ENCODE results near the gene ALX3.

- no peak for TF ChIP-seq EZH2 (IDR thresholded peaks at IDR 0.05; ENCODE audit: low read length)
- no peak for TF ChIP-seq CTCF (optimal IDR thresholded peaks at IDR 0.05 in 1 of 3, IDR thresholded peaks at IDR 0.05 in 1 of 3, conservative IDR thresholded peaks at IDR 0.05 in 1 of 3; ENCODE audit: extremely low read depth in 1 of 3, insufficient read depth in 2 of 3, low read length in 3 of 3)
Measured at GRCh38 chr1:110060662-110061060, 9.8 kb downstream of the ALX3 start.

All from keratinocyte (primary cell).